H9 (cell line): ENCODE results near the gene SUGT1. TPM values are rescaled to one million over a fixed set of nuclear protein-coding genes. Genes with fewer than 3 reads are reported as not detected.

ENCODE experiments used
- DNase-seq: peaks from one replicate; pipeline ENCODE4 v3.0.0-alpha.2; 2017
- H2AFZ ChIP-seq: one replicate; pipeline ENCODE4 v1.6.1; 2013; ENCODE audit warnings: mild to moderate bottlenecking, low read length, control low read depth, moderate library complexity
- H2AK5ac ChIP-seq: 2 replicates; pipeline ENCODE4 v1.6.1; 2013; ENCODE audit warnings: low read length, control low read depth, mixed read lengths; ENCODE audit not compliant: insufficient read length
- H2BK120ac ChIP-seq: one replicate; pipeline ENCODE4 v1.6.1; 2013; ENCODE audit warnings: low read depth, mild to moderate bottlenecking, low read length, control low read depth, inconsistent platforms; ENCODE audit not compliant: poor library complexity, severe bottlenecking
- H2BK12ac ChIP-seq: 2 replicates; pipeline ENCODE4 v1.6.1; 2013; ENCODE audit warnings: low read length, control low read depth, mixed read lengths, low read depth; ENCODE audit not compliant: insufficient read length
- H2BK15ac ChIP-seq: 2 replicates; pipeline ENCODE4 v1.6.1; 2013; ENCODE audit warnings: low read depth, low read length, control low read depth
- H2BK20ac ChIP-seq: one replicate; pipeline ENCODE4 v1.6.1; 2013; ENCODE audit warnings: low read depth, mild to moderate bottlenecking, low read length, control low read depth, inconsistent platforms; ENCODE audit not compliant: poor library complexity, severe bottlenecking
- H2BK5ac ChIP-seq: 2 replicates; pipeline ENCODE4 v1.6.1; 2013; ENCODE audit warnings: low read length, control low read depth, mixed read lengths; ENCODE audit not compliant: insufficient read length
- H3K14ac ChIP-seq: 2 replicates; pipeline ENCODE4 v1.6.1; 2013; ENCODE audit warnings: low read length, control low read depth; ENCODE audit not compliant: insufficient read depth
- H3K18ac ChIP-seq: 2 replicates; pipeline ENCODE4 v1.6.1; 2013; ENCODE audit warnings: low read depth, mild to moderate bottlenecking, mixed read lengths, low read length, control low read depth; ENCODE audit not compliant: insufficient read length
- H3K23ac ChIP-seq: 2 replicates; pipeline ENCODE4 v1.6.1; 2013; ENCODE audit warnings: low read length, control low read depth, mixed read lengths, low read depth; ENCODE audit not compliant: insufficient read length
- H3K23me2 ChIP-seq: 2 replicates; pipeline ENCODE4 v1.6.1; 2013; ENCODE audit warnings: low read depth, mild to moderate bottlenecking, mixed read lengths, low read length, control low read depth; ENCODE audit not compliant: insufficient read length, poor library complexity, severe bottlenecking
- H3K27ac ChIP-seq: 2 replicates; pipeline ENCODE4 v1.5.1; 2013; ENCODE audit warnings: low read length, control low read depth, mixed read lengths, low read depth; ENCODE audit not compliant: insufficient read length
- H3K27me3 ChIP-seq: 2 replicates; pipeline ENCODE4 v1.6.1; 2013; ENCODE audit warnings: low read length, control low read depth, inconsistent platforms; ENCODE audit not compliant: insufficient read depth
- H3K4ac ChIP-seq: 2 replicates; pipeline ENCODE4 v1.6.1; 2013; ENCODE audit warnings: low read depth, mild to moderate bottlenecking, control low read depth, inconsistent platforms, low read length, moderate library complexity
- H3K4me1 ChIP-seq: 2 replicates; pipeline ENCODE4 v1.6.1; 2013; ENCODE audit warnings: low read length, control low read depth, inconsistent platforms; ENCODE audit not compliant: insufficient read depth
- H3K4me2 ChIP-seq: 2 replicates; pipeline ENCODE4 v1.6.1; 2013; ENCODE audit warnings: low read length, control low read depth, mixed read lengths; ENCODE audit not compliant: insufficient read length, insufficient read depth
- H3K56ac ChIP-seq: 2 replicates; pipeline ENCODE4 v1.6.1; 2013; ENCODE audit warnings: low read depth, mild to moderate bottlenecking, mixed read lengths, low read length, control low read depth; ENCODE audit not compliant: insufficient read length
- H3K79me1 ChIP-seq: 2 replicates; pipeline ENCODE4 v1.6.1; 2013; ENCODE audit warnings: low read depth, mild to moderate bottlenecking, moderate library complexity, low read length, control low read depth, inconsistent platforms; ENCODE audit not compliant: insufficient read depth, poor library complexity, severe bottlenecking
- H3K79me2 ChIP-seq: 2 replicates; pipeline ENCODE4 v1.6.1; 2013; ENCODE audit warnings: low read length, control low read depth, inconsistent platforms; ENCODE audit not compliant: insufficient read depth
- H3K9ac ChIP-seq: 2 replicates; pipeline ENCODE4 v1.6.1; 2013; ENCODE audit warnings: low read length, control low read depth, mixed read lengths; ENCODE audit not compliant: insufficient read length; ENCODE audit errors: extremely low read depth
- H3K9me3 ChIP-seq: one replicate; pipeline ENCODE4 v1.6.1; 2013; ENCODE audit warnings: low read depth, low read length, inconsistent platforms; ENCODE audit not compliant: control insufficient read depth
- H3T11ph ChIP-seq: one replicate; pipeline ENCODE4 v1.6.1; 2013; ENCODE audit warnings: mild to moderate bottlenecking, low read length, control low read depth, inconsistent platforms
- H4K20me1 ChIP-seq: one replicate; pipeline ENCODE4 v1.6.1; 2013; ENCODE audit not compliant: control insufficient read depth, insufficient read length, insufficient read depth
- H4K5ac ChIP-seq: 2 replicates; pipeline ENCODE4 v1.6.1; 2013; ENCODE audit warnings: low read depth, mild to moderate bottlenecking, mixed read lengths, low read length, control low read depth; ENCODE audit not compliant: insufficient read length
- H4K8ac ChIP-seq: replicated peaks from 2 replicates; pipeline ENCODE4 v1.6.1; 2013; ENCODE audit warnings: low read length, control low read depth, mixed read lengths, low read depth; ENCODE audit not compliant: insufficient read length
- H4K91ac ChIP-seq: 2 replicates; pipeline ENCODE4 v1.6.1; 2013; ENCODE audit warnings: low read depth, mild to moderate bottlenecking, moderate library complexity, mixed read lengths, low read length, control low read depth; ENCODE audit not compliant: insufficient read length
- H3K27ac Mint-ChIP-seq, 3 experiments: 2 replicates in 2 of 3; 3 replicates in 1 of 3; pipeline ENCODE4 v1.8.0; 2020 to 2021; ENCODE audit warnings: mixed read lengths in 3 of 3, mild to moderate bottlenecking in 1 of 3, moderate library complexity in 1 of 3
- H3K27me3 Mint-ChIP-seq: 2 replicates; pipeline ENCODE4 v1.8.0; 2021; ENCODE audit warnings: low read depth, mild to moderate bottlenecking, moderate library complexity, mixed read lengths
- H3K36me3 Mint-ChIP-seq, 3 experiments: 2 replicates in 2 of 3; 3 replicates in 1 of 3; pipeline ENCODE4 v1.8.0; 2020 to 2021; ENCODE audit warnings: low read depth in 3 of 3, mixed read lengths in 3 of 3; ENCODE audit not compliant: insufficient read depth in 1 of 3
- H3K4me1 Mint-ChIP-seq, 2 experiments: 2 replicates each; pipeline ENCODE4 v1.8.0; 2020; ENCODE audit warnings: mixed read lengths in 2 of 2
- H3K4me3 Mint-ChIP-seq, 2 experiments: 2 replicates in 1 of 2; 3 replicates in 1 of 2; pipeline ENCODE4 v1.8.0; 2020 to 2021; ENCODE audit warnings: mild to moderate bottlenecking in 2 of 2, mixed read lengths in 2 of 2, moderate library complexity in 1 of 2
- H3K9me3 Mint-ChIP-seq, 2 experiments: 2 replicates in 1 of 2; 3 replicates in 1 of 2; pipeline ENCODE4 v1.8.0; 2020; ENCODE audit warnings: mild to moderate bottlenecking in 2 of 2, mixed read lengths in 2 of 2, moderate library complexity in 1 of 2
- CTCF ChIP-seq: fragments of 200-600 bp; sonication (generic); conservative IDR thresholded peaks from 3 replicates; pipeline ENCODE4 v1.8.0; 2021; ENCODE audit warnings: antibody characterized with exemption, mild to moderate bottlenecking
- WGBS: extraction: QIAGEN DNeasy Blood & Tissue Kit; methylation state at CpG from one replicate; pipeline ENCODE4 v1.1.7; 2013; ENCODE audit warnings: missing lambda C conversion rate, low lambda C conversion rate, mixed read lengths; ENCODE audit not compliant: insufficient read length; ENCODE audit errors: extremely low coverage; 5-methylcytosine and 5-hydroxymethylcytosine counted together
- total RNA-seq: library from RNA; stranded (reverse); gene quantifications from 2 replicates; pipeline ENCODE4 v1.2.1, GENCODE V29; 2021

Gene SUGT1
- total RNA-seq, 1 experiment from 2014 or later = 99.6 TPM

- H3K27me3 Mint-ChIP-seq = no peaks in the 10 kb centered on the region
- H2BK20ac ChIP-seq = no peak overlapping the region
- no peak overlapping the region for H2BK15ac ChIP-seq
- no peak overlapping the region for H4K5ac ChIP-seq
- H4K91ac ChIP-seq = no peak overlapping the region
- H3K18ac ChIP-seq = no peak overlapping the region
- peaks cover 3% of the 10 kb centered on the region; the same call in 1 of the 2 replicates for H3K4me1 ChIP-seq
- H3K9me3 ChIP-seq = peaks cover 6% of the 10 kb centered on the region
- no peak overlapping the region for H2AFZ ChIP-seq
- H3K23me2 ChIP-seq = no peaks in the 10 kb centered on the region
- H3K4me2 ChIP-seq = no peak overlapping the region
- H3K14ac ChIP-seq = no peak overlapping the region
- peaks cover 28 to 29% of the 10 kb centered on the region in 2 experiments for H3K4me1 Mint-ChIP-seq
- H2BK5ac ChIP-seq = no peak overlapping the region
- H3K4me3 Mint-ChIP-seq = no peak overlapping the region
- no peaks in the 10 kb centered on the region for H3K79me1 ChIP-seq
- no peak overlapping the region for H2BK120ac ChIP-seq
- no peaks in the 10 kb centered on the region for H3K79me2 ChIP-seq
- no peak overlapping the region for H2AK5ac ChIP-seq
- H3K56ac ChIP-seq = no peak overlapping the region
- H3K4ac ChIP-seq = no peak overlapping the region
- H2BK12ac ChIP-seq = no peak overlapping the region
- peaks cover 15 to 32% of the 10 kb centered on the region in 2 experiments for H3K9me3 Mint-ChIP-seq
- no peak overlapping the region for H4K8ac ChIP-seq
- WGBS = no CpG with 5 or more reads among the region's 1 CpG
- no peak for TF ChIP-seq CTCF
- H3K27me3 ChIP-seq = no peaks in the 10 kb centered on the region
- H3K27ac ChIP-seq = no peak overlapping the region
- H3K9ac ChIP-seq = no peak overlapping the region
- no peak overlapping the region for H3K23ac ChIP-seq
- no peak for DNase-seq
- H4K20me1 ChIP-seq = no peaks in the 10 kb centered on the region
- peaks cover 35 to 64% (median 56%) of the 10 kb centered on the region in 3 experiments for H3K36me3 Mint-ChIP-seq
- 0 out of 7 replicates have a peak overlapping the region, but pooled peaks of 1 of the 3 experiments have one; percentile 32 for H3K27ac Mint-ChIP-seq
- H3T11ph ChIP-seq = no peak overlapping the region
Measured at GRCh38 chr13:52725302-52725701, 72.7 kb downstream of the SUGT1 start.
